ENCODE data around the gene CAPZB.
A peak's percentile ranks its signal among the peaks of the same experiment; 100 is the strongest.

Gene CAPZB

GRCh38 chr1:19405761-19406487 lies 79.4 kb downstream of the CAPZB start:
- no peak for DNase-seq (ENCODE audit: low spot score)

GRCh38 chr1:19405195-19405760 lies 80.1 kb downstream of the CAPZB start:
- DNase-seq (ENCODE audit: low spot score), result no peak

- no peak for DNase-seq (ENCODE audit: low spot score)
Observed at GRCh38 chr1:19404748-19405147, 80.6 kb downstream of the CAPZB start.

GRCh38 chr1:19403256-19403655 lies 82.1 kb downstream of the CAPZB start:
- DNase-seq (ENCODE audit: low spot score), result no peak

- no peak for DNase-seq (ENCODE audit: low spot score)
Observed at GRCh38 chr1:19402031-19402813, 83.1 kb downstream of the CAPZB start.

GRCh38 chr1:19401535-19401889 lies 83.8 kb downstream of the CAPZB start:
- DNase-seq (ENCODE audit: low spot score), result no peak

GRCh38 chr1:19400875-19401534 lies 84.3 kb downstream of the CAPZB start:
- DNase-seq (ENCODE audit: low spot score), result no peak

GRCh38 chr1:19400192-19400611 lies 85.1 kb downstream of the CAPZB start:
- DNase-seq (ENCODE audit: low spot score), result no peak

- no peak for DNase-seq (ENCODE audit: low spot score)
Observed at GRCh38 chr1:19398309-19398760, 87.0 kb downstream of the CAPZB start.

GRCh38 chr1:19397217-19397945 lies 88.0 kb downstream of the CAPZB start:
- no peak for DNase-seq (ENCODE audit: low spot score)

GRCh38 chr1:19396280-19396679 lies 89.1 kb downstream of the CAPZB start:
- DNase-seq (ENCODE audit: low spot score), result no peak

- DNase-seq (ENCODE audit: low spot score), result no peak
Observed at GRCh38 chr1:19395678-19396192, 89.6 kb downstream of the CAPZB start.

- no peak for DNase-seq (ENCODE audit: low spot score)
Observed at GRCh38 chr1:19393046-19393445, 92.3 kb downstream of the CAPZB start.

GRCh38 chr1:19392221-19392620 lies 93.1 kb downstream of the CAPZB start:
- no peak for DNase-seq (ENCODE audit: low spot score)

GRCh38 chr1:19391596-19391981 lies 93.8 kb downstream of the CAPZB start:
- no peak for DNase-seq (ENCODE audit: low spot score)

GRCh38 chr1:19390901-19391595 lies 94.3 kb downstream of the CAPZB start:
- peak; percentile 10 for DNase-seq (ENCODE audit: low spot score)

- no peak for DNase-seq (ENCODE audit: low spot score)
Observed at GRCh38 chr1:19390166-19390850, 95.0 kb downstream of the CAPZB start.

GRCh38 chr1:19388980-19389379 lies 96.4 kb downstream of the CAPZB start:
- DNase-seq (ENCODE audit: low spot score), result no peak

GRCh38 chr1:19387045-19387467 lies 98.3 kb downstream of the CAPZB start:
- DNase-seq (ENCODE audit: low spot score), result no peak

- no peak for DNase-seq (ENCODE audit: low spot score)
Observed at GRCh38 chr1:19385869-19386591, 99.3 kb downstream of the CAPZB start.

All from kidney capillary endothelial cell (primary cell).